A673 (cell line): Measurements from ENCODE around the gene ARHGEF28. TPM values are rescaled to one million over a fixed set of nuclear protein-coding genes. Genes with fewer than 3 reads are reported as not detected.

Experiments
- BruUV-seq: library from RNA; stranded (reverse); fragments of 400-500 nt; replicated peaks from 2 replicates; lab custom pipeline; 2021; lab: Mats Ljungman, UMichigan
- CTCF ChIA-PET: fragments of 300-600 bp; sonication (Branson Sonifier 250); formaldehyde crosslinking; loops from one replicate; lab custom pipeline; 2022; ENCODE audit warnings: antibody characterized with exemption; lab: Charles Lee
- POLR2A ChIA-PET: fragments of 300-600 bp; sonication (Branson Sonifier 250); formaldehyde crosslinking; loops from one replicate; lab custom pipeline; 2022; ENCODE audit warnings: antibody characterized with exemption; ENCODE audit not compliant: low non-redundant PET; lab: Charles Lee
- DNase-seq: peaks from one replicate; pipeline ENCODE4 v3.0.0-alpha.2; 2015; ENCODE audit warnings: low spot score
- H3K27ac ChIP-seq: fragments of 200-600 bp; sonication (generic); 2 replicates; pipeline ENCODE4 v1.5.1; 2016; ENCODE audit warnings: mixed run types, low read depth, mild to moderate bottlenecking, mixed read lengths, antibody characterized with exemption, low read length; ENCODE audit not compliant: poor library complexity, severe bottlenecking
- H3K27me3 ChIP-seq: fragments of 200-600 bp; sonication (generic); replicated peaks from 2 replicates; pipeline ENCODE4 v1.6.1; 2017; ENCODE audit warnings: mixed run types, low read depth, mild to moderate bottlenecking, mixed read lengths, antibody characterized with exemption, low read length; ENCODE audit not compliant: insufficient read depth, poor library complexity
- H3K36me3 ChIP-seq: fragments of 200-600 bp; sonication (generic); 2 replicates; pipeline ENCODE4 v1.6.1; 2016; ENCODE audit warnings: mixed run types, mild to moderate bottlenecking, mixed read lengths, antibody characterized with exemption, low read length; ENCODE audit not compliant: insufficient read depth, poor library complexity, severe bottlenecking
- H3K4me1 ChIP-seq: fragments of 200-600 bp; sonication (generic); 2 replicates; pipeline ENCODE4 v1.6.1; 2017; ENCODE audit warnings: mixed run types, mild to moderate bottlenecking, mixed read lengths, antibody characterized with exemption, low read length; ENCODE audit not compliant: insufficient read depth, poor library complexity, severe bottlenecking
- H3K4me3 ChIP-seq: fragments of 200-600 bp; sonication (generic); 2 replicates; pipeline ENCODE4 v1.5.1; 2016; ENCODE audit warnings: low read depth, mixed run types, mild to moderate bottlenecking, mixed read lengths, low read length; ENCODE audit not compliant: poor library complexity, severe bottlenecking
- H3K9me3 ChIP-seq: fragments of 200-600 bp; sonication (generic); 2 replicates; pipeline ENCODE4 v1.6.1; 2016; ENCODE audit warnings: mixed run types, low read depth, mild to moderate bottlenecking, mixed read lengths, antibody characterized with exemption, low read length; ENCODE audit not compliant: poor library complexity, severe bottlenecking
- EZH2 ChIP-seq: fragments of 200-600 bp; sonication (generic); IDR thresholded peaks from 2 replicates; pipeline ENCODE4 v1.6.1; 2017; ENCODE audit warnings: borderline replicate concordance, low read depth, mild to moderate bottlenecking, mixed read lengths, antibody characterized with exemption, low read length; ENCODE audit not compliant: poor library complexity, severe bottlenecking
- intact Hi-C: fragments of 100-400 bp; cut with micrococcal nuclease; formaldehyde crosslinking; loops from one replicate; pipeline ENCODE4 v1.10.0; 2022; ENCODE audit not compliant: unreplicated experiment
- total RNA-seq: library from RNA; stranded (reverse); gene quantifications from 2 replicates; pipeline ENCODE4 v1.2.3, GENCODE V29; 2021
- TF ChIP-seq, protein P1 (sequence below): fragments of 300-800, 200-600 bp; sonication (generic); conservative IDR thresholded peaks from 2 replicates; pipeline ENCODE4 v1.5.1; 2017; ENCODE audit warnings: low read depth, mild to moderate bottlenecking, antibody characterized with exemption, low read length, moderate library complexity, mixed read lengths

Gene ARHGEF28
- total RNA-seq, 1 experiment from 2014 or later, result 3.4 TPM

DNA sequence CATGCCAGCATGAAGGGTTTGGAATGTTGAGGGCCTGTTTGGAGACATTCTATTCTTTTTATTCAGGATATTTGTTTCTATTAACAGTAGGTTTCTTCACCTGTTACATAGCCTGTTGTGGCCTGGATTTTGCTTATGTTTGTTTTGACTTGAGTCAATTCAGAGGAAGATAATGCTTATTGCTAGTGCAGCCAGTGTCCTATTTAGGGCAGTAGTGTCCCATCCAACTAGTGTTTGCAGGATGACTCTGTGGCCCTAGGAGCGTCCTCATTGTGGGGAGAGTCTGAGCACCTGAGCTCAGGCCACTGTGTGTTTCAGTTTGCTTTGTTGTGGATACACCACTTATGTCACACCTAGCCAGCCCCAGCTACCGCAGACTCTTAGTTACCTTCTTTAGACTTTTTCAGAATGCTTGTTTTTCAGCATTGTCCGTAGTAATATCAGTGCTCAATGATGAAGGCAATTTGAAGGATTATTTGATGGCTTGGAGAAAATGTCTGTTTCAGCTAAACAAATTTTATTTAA is 90.3 kb downstream of the ARHGEF28 start:
- Histone ChIP-seq H3K4me1 (no peaks in the 10 kb centered on the region), H3K27me3 (peaks cover 2% of the 10 kb centered on the region), H3K9me3 (no peaks in the 10 kb centered on the region), H3K36me3 (no peaks in the 10 kb centered on the region), H3K4me3 (no peak overlapping the region), H3K27ac (no peak overlapping the region)
- POLR2A ChIA-PET, result no interaction called here
- intact Hi-C loops, result no loop called here
- CTCF ChIA-PET, result no interaction called here
- TF ChIP-seq, protein P1, sequence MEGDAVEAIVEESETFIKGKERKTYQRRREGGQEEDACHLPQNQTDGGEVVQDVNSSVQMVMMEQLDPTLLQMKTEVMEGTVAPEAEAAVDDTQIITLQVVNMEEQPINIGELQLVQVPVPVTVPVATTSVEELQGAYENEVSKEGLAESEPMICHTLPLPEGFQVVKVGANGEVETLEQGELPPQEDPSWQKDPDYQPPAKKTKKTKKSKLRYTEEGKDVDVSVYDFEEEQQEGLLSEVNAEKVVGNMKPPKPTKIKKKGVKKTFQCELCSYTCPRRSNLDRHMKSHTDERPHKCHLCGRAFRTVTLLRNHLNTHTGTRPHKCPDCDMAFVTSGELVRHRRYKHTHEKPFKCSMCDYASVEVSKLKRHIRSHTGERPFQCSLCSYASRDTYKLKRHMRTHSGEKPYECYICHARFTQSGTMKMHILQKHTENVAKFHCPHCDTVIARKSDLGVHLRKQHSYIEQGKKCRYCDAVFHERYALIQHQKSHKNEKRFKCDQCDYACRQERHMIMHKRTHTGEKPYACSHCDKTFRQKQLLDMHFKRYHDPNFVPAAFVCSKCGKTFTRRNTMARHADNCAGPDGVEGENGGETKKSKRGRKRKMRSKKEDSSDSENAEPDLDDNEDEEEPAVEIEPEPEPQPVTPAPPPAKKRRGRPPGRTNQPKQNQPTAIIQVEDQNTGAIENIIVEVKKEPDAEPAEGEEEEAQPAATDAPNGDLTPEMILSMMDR, result no peak
- TF ChIP-seq EZH2, result no peak
- no peak for DNase-seq
- no TSS peak for BruUV-seq

DNA sequence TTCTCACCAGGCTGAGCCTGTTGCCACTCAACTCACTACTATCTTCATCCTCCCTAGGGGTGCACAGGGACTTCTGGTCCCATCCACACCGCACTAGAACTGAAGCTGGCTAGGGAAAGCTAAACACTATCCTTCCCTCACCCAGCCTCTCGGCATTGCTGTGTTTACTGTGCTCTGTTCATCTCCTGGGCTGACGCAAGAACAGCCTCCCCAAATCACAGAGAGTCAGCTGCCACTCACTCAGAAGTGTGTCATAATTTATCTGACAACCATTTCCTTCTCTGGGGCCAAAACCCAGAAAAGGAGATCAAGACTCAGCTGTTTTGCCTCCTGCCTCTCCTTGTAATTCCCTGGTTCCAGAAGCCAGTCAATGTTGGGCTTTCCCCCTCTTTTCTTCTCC is 92.8 kb downstream of the ARHGEF28 start:
- no peak overlapping the region for H3K4me3 ChIP-seq
- TF ChIP-seq, protein P1, result no peak
- H3K27ac ChIP-seq, result no peak overlapping the region
- H3K9me3 ChIP-seq, result no peaks in the 10 kb centered on the region
- ChIA-PET POLR2A (no interaction called here), CTCF (no interaction called here)
- BruUV-seq, result no TSS peak
- no peak for DNase-seq
- no peaks in the 10 kb centered on the region for H3K4me1 ChIP-seq
- no peaks in the 10 kb centered on the region for H3K36me3 ChIP-seq
- H3K27me3 ChIP-seq, result no peaks in the 10 kb centered on the region
- intact Hi-C loops, result no loop called here

DNA sequence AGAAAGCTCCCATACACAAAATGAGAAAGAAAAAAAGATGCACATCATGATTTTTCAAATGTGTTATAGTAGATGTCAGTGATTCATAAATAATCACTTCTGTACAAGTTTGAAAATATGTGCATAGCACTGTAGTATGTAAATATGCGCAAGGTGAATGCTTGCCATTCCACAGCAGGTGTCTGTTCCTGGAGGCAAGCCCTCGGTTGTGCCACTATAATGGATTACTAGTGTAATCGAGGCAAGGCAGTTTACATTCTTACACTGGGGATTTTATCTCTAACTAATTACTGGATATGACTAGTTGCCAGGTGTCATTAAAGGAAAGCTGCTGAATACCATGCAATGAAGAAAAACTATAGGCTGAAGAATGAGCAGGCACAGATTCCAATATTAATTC is 93.6 kb downstream of the ARHGEF28 start:
- H3K4me3 ChIP-seq, result no peak overlapping the region
- POLR2A ChIA-PET, result no interaction called here
- no peaks in the 10 kb centered on the region for H3K27me3 ChIP-seq
- CTCF ChIA-PET, result no interaction called here
- H3K4me1 ChIP-seq, result no peaks in the 10 kb centered on the region
- no peak for TF ChIP-seq EZH2
- TF ChIP-seq, protein P1, result no peak
- no peak overlapping the region for H3K27ac ChIP-seq
- intact Hi-C loops, result no loop called here
- BruUV-seq, result no TSS peak
- DNase-seq, result no peak
- no peaks in the 10 kb centered on the region for H3K36me3 ChIP-seq
- H3K9me3 ChIP-seq, result no peaks in the 10 kb centered on the region
